HG03521 (cell line): ENCODE measurements around the gene CCDC38.

Experiments
- ATAC-seq: cut with Tn5 transposase; IDR thresholded peaks from one replicate; pipeline ENCODE4 v1.9.1; 2021; ENCODE audit warnings: mild to moderate bottlenecking, moderate library complexity; ENCODE audit not compliant: unreplicated experiment

CCDC38 gene

DNA sequence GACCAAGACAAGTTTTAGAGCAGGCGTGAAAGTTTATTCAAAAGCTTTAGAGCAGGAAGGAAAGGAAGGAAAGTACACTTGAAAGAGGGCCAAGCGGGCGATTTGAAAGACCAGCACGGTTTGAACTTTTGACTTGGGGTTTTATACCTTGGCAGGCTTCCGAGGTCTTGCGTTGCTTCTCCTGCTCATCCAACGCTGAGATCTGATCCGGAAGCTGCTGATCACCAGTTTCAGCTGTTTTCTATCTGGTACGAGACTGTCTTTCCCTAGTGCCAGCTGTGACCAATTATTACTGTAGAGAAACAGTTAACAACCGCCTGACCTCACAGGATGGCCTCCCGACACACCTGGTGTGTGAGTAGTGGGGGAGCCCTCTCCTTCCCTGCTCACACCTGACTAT, 104.3 kb downstream of the CCDC38 start:
- no peak for ATAC-seq

DNA sequence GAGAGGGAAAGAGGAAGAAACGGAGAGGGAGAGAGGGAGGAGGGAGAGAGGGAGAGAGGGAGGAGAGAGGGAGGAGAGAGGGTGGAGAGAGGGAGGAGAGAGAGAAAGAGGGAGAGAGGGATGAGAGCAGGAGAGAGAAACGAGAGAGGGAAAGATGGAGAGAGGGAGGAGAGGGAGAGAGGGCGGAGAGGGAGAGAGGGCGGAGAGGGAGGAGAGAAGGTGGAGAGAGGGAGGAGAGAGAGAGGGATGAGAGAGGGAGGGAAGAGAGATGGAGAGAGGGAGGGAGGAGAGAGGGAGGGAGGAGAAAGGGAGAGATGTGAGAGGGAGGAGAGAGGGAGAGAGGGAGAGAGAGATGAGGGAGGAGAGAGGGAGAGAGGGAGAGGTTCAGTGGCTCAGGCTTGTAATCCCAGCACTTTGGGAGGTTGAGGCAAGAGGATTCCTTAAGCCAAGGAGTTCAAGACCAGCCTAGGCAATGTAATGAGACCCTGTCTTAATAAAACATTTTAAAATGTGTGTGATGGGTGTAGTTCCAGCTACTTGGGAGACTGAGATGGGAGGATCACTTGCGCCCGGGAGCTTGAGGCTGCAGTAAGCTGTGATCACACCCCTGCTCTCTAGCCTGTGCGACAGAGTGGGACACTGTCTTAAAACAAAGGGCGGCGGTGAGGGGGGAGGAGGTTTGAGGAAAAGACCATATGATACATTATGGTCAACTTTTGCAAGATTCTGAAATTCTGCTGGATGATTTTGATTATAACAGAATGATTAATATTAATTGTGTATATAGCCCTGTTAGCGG, 105.0 kb downstream of the CCDC38 start:
- ATAC-seq, result no peak

DNA sequence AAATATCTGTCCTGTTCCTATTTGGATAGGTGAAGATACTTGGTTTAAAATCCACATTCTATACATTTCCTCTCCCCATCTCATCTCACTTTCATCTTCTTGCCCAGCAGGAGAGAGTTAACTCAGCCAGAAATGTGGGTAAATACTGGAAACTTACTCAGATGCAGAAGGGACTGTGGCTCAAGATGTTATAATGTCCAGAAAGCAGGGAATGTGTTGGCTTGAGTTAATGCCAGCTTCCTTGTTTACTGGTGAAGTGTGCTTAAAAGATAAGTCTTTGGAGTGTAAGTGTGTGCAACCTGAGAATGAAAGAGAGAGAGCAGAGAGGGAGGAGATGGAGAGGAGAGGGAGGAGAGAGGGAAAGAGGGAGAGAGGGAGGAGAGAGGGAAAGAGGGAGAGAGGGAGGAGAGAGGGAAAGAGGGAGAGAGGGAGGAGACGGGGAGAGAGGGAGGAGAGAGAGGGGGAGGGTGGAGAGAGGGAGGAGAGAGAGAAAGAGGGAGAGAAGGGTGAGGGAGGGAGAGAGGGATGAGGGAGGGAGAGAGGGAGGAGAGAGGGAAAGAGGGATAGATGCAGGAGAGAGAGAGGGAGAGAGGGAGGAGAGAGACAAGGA, 105.7 kb downstream of the CCDC38 start:
- no peak for ATAC-seq

DNA sequence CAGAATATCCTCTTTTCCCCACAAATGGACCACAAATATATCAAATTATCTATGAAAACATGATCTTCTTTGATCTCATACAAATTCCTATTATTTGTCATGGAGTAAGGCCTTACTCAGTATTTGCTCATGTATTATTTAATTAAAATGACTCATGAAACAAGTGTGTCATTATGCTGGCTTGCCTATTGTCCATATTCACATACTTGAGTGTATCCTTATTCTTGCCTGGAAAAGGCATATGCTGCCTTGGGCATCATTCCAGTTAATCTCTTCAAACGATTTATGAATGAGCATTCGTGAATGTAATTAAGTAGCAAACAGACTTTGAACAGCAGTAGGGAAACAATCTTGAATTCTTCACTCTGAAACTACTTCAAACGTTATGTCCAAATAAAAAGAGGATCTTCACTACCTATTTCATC, 106.2 kb downstream of the CCDC38 start:
- ATAC-seq, result no peak

DNA sequence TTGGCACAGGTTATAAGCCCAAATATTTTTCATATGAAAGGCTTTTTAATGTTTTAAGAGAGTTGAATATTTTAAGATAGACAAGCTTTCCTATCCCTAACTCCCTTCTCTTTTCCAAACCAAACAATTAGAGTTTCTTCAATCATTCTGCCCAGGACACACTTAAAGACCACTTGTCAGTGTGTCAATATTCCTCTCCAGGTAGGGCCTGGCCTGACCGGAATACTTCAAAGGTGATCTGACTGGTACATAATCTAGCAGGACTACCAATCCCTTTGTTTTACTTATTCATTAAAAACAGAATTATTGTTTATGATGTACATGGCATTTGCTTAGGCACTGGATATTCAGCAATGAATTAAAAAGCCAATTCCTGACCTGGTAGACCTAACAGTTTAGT, 107.8 kb downstream of the CCDC38 start:
- ATAC-seq, result no peak

DNA sequence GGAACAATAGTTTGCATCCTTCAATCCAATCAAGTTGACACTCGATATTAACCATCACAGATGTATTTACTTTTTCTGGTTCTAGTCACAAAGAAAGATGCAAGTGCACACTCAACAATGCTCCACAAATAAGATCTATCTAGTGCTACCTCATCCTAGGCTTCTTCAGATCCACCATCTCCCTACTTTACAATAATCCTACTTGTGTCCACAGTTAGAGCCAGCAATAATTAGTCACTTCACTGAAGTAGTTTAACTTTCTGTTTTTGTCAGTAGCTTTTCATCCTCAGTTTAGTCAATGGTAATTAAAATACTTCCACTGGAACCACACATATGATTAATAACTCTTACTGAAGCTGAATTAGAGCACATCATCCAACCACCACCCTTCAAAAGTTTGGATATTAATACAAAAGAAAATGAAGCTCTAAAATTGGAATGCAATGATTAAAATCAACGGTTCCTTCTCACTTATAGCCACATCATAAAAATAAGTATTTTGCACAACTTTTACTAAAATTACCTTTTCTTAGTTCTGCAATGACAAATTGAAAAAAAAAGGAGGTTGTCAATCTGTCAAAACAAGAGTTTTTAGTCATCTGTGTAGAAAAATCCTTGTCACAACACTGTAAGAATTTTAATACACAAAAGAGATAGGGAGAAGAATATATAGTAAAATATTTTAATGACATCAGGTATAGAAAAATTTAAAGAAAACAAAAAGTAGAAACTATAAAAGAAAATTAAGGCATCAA, 111.9 kb downstream of the CCDC38 start:
- ATAC-seq, result no peak

DNA sequence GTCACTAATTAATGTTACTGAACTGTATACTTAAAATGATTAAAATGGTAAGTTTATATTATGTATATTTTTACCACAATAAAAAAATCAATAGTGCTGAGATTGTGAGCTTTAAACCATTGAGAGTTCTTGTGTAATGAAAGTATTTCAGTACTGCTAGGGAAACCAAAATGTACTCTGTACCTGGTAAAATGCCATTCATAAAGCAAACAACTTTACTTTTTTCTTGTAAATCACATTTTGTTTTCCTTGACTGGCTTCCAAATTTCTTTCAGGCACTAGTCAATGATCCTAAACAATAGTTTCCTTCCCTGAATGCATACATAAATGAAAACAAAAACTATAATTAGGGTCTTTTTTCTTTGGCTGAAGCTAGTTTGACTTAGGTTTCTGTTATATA, 113.0 kb downstream of the CCDC38 start:
- ATAC-seq, result no peak

DNA sequence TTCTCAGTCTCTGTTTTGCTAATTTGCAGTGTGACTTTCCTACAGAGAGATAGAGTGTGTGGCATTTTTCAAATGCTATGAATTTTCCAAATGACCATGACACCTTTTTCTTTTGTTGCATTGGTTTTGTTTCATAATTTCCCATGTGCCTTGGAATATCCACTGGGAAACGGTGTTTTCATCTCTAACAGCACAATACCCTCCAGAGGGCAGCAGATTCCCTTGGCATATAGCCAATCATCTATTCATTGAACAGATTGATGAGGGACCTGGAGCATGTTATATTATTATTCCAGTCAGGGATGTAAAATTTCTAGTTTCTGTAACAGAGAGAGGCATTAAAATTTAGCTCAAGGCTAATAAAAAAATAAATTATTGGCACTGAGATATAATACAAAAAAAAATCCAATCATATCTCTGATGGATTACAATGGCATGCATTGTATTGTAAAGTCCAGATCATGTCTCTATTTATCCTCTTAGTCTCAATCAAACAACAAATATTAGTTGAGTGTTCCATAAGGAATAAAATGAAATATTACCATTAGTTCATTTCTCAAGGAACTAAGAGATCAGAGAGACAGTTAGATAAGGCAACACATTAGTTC, 122.2 kb downstream of the CCDC38 start:
- ATAC-seq, result no peak
